Adipose tissue (tissue), 3 donors: ENCODE results near the gene CXCL10. TPM values are rescaled to one million over a fixed set of nuclear protein-coding genes. Genes with fewer than 3 reads are reported as not detected.
"Not testable (repeated sequence)": the region's sequence is repeated elsewhere in the genome, so short reads cannot be mapped to it uniquely, and the experiment has no call there.

Experiments used
- H3K27ac ChIP-seq: one replicate; pipeline ENCODE4 v1.5.1; 2013; ENCODE audit warnings: low read depth, low read length
- WGBS, 3 donors: extraction: QIAGEN DNeasy Blood & Tissue Kit; methylation state at CpG; one replicate each; pipeline ENCODE4 v1.1.7; 2013; 5-methylcytosine and 5-hydroxymethylcytosine counted together
- polyA plus RNA-seq, 3 donors: library from polyadenylated mRNA; stranded (reverse); fragments of 200-250 nt; gene quantifications; one replicate each; pipeline ENCODE4 v1.2.3, GENCODE V29; 2013
- donor health status: healthy with polysubstance abuse.
- donor health status: Bipolar disorder and iron deficiency.
- donor health status: healthy.

CXCL10 gene
- polyA plus RNA-seq, 3 donors: 0.34 to 0.51 (median 0.45) TPM

DNA sequence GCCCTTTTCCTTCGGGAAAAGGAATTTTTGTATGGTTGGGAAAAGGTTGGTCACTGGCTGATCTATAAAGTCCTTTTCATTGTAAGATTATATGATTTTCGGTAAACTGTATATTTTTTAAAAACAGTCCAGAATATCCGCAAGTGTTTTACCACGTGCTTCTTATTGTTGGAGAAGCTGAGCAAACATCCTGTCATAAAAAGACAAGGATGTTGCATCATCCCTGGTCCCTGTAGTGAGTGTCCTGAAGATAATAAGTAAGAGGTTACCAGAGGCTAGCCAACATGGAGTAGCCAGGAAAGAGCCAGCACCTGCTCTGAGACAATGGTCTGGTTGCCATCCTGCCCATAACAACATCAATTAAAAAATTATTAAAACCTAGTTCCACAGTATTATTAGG lies 21.1 kb downstream of the CXCL10 start:
- WGBS, 3 donors: 52 to 81% (median 54%) methylated on average over 4 of the region's 4 CpGs
- no peak overlapping the region for H3K27ac ChIP-seq

GRCh38 chr4:76001700-76002099 lies 21.6 kb downstream of the CXCL10 start:
- WGBS, 3 donors: 51 to 77% (median 58%) methylated on average over 7 of the region's 7 CpGs
- no peak overlapping the region for H3K27ac ChIP-seq

- WGBS, 3 donors: 70 to 97% (median 90%) methylated on average over 1 of the region's 1 CpG
Observed at GRCh38 chr4:76000279-76000678, 23.0 kb downstream of the CXCL10 start.

DNA sequence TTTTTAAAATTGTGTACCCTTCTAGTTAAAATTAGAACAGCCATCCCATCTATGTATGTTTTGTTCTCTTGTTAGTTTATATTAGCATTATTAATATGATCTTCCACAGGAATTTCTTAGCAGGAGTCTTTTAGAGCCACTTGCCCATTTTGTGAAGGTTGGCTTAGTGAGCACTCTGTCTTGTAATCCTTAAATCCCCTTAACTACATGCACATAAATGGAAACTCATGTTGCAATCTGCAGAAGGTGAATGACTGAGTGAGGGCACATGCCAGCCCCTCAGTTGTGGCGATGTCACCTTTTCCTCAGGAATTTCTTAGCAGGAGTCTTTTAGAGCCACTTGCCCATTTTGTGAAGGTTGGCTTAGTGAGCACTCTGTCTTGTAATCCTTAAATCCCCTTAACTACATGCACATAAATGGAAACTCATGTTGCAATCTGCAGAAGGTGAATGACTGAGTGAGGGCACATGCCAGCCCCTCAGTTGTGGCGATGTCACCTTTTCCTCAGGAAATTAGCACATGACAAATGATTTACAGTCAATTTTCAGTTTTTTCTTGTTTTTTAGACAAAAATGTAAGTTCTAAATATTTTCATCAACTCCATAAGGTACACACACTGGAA lies 24.7 kb downstream of the CXCL10 start:
- WGBS, 3 donors: 72 to 89% (median 79%) methylated on average over 2 of the region's 2 CpGs
- not testable (repeated sequence) for H3K27ac ChIP-seq

More at GRCh38 chr4:76000279-76000678, 23.0 kb downstream of the CXCL10 start:
- H3K27ac ChIP-seq: no peak overlapping the region

DNA sequence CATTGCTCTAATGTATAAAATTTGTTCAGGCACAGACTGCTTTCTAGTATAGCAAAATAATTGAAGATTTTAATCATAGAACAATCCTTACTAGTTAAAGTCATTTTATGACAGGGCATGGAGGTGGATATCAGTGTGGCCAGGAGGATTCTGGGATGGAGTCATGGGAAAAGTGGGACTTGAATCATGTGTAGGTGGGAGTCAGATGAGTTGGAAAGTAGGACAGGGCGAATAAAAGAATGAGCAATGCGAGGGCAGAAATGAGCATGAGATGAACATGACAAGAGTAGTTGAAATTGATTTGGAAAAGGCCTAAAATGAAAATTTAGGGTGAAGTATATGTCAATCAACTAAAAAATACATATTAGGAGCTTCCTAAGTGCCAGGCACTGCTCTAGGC lies 25.4 kb downstream of the CXCL10 start:
- 78 to 92% (median 91%) methylated on average over 2 of the region's 2 CpGs for WGBS, 3 donors
- no peak overlapping the region for H3K27ac ChIP-seq

GRCh38 chr4:75997081-75997480 lies 26.2 kb downstream of the CXCL10 start:
- WGBS, 3 donors: 51 to 76% (median 76%) methylated on average over 1 of the region's 1 CpG
- no peak overlapping the region for H3K27ac ChIP-seq

GRCh38 chr4:75995727-75996126 lies 27.6 kb downstream of the CXCL10 start:
- WGBS, 3 donors: 8 to 14% (median 12%) methylated on average over 5 of the region's 5 CpGs

DNA sequence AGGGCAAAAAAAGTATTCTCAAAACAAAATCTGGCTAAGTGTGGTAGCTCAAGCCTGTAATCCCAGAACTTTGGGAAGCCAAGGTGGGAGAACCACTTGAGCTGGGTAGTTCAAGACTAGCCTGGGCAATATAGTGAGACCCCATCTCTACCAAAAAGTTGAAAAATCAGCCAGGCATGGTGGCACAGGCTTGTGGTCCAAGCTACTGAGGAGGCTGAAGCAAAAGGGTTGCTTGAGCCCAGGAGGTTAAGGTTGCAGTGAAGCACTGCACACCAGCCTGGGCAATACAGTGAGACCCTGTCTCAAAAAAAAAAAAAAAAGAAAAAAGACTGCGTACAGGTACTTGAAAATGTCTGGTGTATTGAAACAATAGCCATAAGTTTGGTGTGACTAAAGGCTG lies 30.8 kb downstream of the CXCL10 start:
- 82 to 93% (median 93%) methylated on average over 1 of the region's 1 CpG for WGBS, 3 donors
- no peak overlapping the region for H3K27ac ChIP-seq

More at GRCh38 chr4:75995727-75996126, 27.6 kb downstream of the CXCL10 start:
- no peak overlapping the region for H3K27ac ChIP-seq

GRCh38 chr4:75989846-75990528 lies 33.3 kb downstream of the CXCL10 start:
- H3K27ac ChIP-seq: no peak overlapping the region
- WGBS, 3 donors: 0 to 1% (median 1%) methylated on average over 20 of the region's 20 CpGs

GRCh38 chr4:75985116-75985515 lies 38.2 kb downstream of the CXCL10 start:
- WGBS, 3 donors: 72 to 85% (median 84%) methylated on average over 3 of the region's 3 CpGs
- no peak overlapping the region for H3K27ac ChIP-seq

- 72 to 87% (median 85%) methylated on average over 4 of the region's 4 CpGs for WGBS, 3 donors
- H3K27ac ChIP-seq: no peak overlapping the region
Observed at GRCh38 chr4:75980576-75980975, 42.7 kb downstream of the CXCL10 start.

DNA sequence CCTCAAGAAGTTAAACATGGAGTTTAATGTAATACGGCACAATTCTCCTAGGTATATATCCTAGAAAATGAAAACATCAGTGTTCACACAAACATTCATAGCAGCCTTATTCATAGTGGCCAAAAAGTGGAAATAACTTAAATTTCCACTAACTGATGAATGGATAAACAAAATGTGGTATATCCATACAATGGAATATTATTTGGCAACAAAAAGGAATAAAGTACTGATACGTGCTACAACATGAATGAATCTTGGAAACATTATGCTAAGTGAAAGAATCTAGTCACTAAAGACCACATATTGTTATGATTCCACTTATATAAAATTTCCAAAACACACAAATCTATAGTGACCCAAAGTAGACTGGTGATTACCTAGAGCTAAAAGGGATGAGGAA lies 47.1 kb downstream of the CXCL10 start:
- no peak overlapping the region for H3K27ac ChIP-seq
- WGBS, 3 donors: 96 to 99% (median 98%) methylated on average over 2 of the region's 2 CpGs

DNA sequence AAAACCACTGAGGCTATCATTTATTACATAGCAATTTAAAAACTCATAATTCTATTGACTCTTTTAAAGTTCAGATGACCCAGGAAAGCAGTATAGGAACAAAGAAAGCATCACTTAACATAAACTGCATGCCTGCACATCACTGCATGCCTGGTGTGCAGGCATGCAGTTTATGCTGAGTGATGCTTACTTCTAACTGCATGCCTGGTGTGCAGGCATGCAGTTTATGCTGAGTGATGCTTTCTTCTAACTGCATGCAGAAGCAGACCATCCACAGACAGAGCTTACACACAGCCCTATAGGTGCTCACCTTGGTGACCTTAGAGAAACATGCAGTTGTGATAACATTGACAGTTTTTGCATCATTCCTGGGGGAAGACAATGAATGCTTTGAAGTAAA lies 49.5 kb downstream of the CXCL10 start:
- H3K27ac ChIP-seq: no peak overlapping the region

Other genes starting within 250 kb of the CXCL10 start
- gene PPEF2, start 121.0 kb downstream of the CXCL10 start, polyA plus RNA-seq: not detected
- 10 to 100 TPM in 2 of 3 donors, 1 to 10 TPM in 1; 8.0 to 23.8 (median 11.2) TPM for gene NAAA, start 82.5 kb downstream of the CXCL10 start, polyA plus RNA-seq
- gene SDAD1, start 32.6 kb downstream of the CXCL10 start, polyA plus RNA-seq: 10 to 100 TPM; 12.4 to 17.4 (median 15.1) TPM
- under 1 TPM in 2 of 3 donors, not detected in 1; 0.14 to 0.24 TPM for gene CXCL9, start 16.0 kb downstream of the CXCL10 start, polyA plus RNA-seq
- 1 to 10 TPM in 1 of 3 donors, under 1 TPM in 1, not detected in 1; 0.06 to 1.8 TPM for gene CXCL11, start 12.6 kb upstream of the CXCL10 start, polyA plus RNA-seq
- gene ART3, start 51.2 kb upstream of the CXCL10 start, polyA plus RNA-seq: under 1 TPM in 2 of 3 donors, not detected in 1; 0.15 to 0.63 TPM
- 10 to 100 TPM; 14.0 to 29.8 (median 20.7) TPM for gene NUP54, start 124.9 kb upstream of the CXCL10 start, polyA plus RNA-seq
- 10 to 100 TPM; 38.5 to 64.8 (median 63.9) TPM for gene SCARB2, start 190.3 kb upstream of the CXCL10 start, polyA plus RNA-seq
- gene FAM47E, start 228.2 kb upstream of the CXCL10 start, polyA plus RNA-seq: 1 to 10 TPM; 3.3 to 9.0 (median 8.4) TPM